Cortex of kidney (tissue), 1 donor: ENCODE results near the gene S100PBP.

Experiments used
- DNase-seq: peaks from one replicate; lab custom pipeline; 2025; lab: John Stamatoyannopoulos, UW

Gene S100PBP

DNA sequence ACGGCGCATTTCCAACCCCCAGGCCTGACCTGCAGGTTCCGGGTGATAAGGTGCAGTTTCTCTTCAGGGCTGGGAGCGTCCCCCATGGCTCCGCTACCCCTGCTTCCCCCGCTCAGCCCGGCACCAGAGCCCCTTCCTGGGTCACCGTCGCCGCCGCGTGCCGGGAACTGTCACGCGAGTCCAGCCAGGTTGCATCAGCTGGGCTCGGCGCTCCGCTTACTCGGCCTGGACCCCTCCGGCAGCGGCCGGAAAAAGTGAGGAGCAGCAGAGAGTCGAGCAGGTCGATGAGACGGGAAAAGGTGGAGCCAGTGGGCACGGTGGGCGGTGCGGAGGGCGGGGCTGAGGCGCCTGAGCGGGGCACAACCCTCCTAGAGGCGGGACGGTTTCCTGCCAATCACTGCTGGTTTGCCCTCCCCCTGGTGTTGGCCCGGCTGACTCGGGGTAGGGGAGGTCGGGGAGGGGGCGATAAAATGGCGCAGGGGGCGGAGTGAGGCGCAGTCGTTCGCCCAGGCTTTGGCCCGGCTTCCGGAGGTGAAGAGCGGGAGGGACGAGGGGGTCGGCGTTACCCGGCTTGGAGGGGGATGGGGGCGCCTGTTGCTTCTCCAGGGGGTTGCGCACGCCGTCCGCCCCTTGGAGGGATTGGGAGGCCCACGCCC lies at the start of gene S100PBP, which contains the start of gene YARS1:
Gene S100PBP, plus strand, starts transcription at position 495 of the 656 bp plus-strand sequence. CDS start 8,447 bp downstream, outside the sequence.
Gene YARS1, minus strand, starts transcription at position 200 of the 656 bp plus-strand sequence. Its CDS starts 114 bp downstream, at position 86.
- peak; percentile 88 for DNase-seq

DNA sequence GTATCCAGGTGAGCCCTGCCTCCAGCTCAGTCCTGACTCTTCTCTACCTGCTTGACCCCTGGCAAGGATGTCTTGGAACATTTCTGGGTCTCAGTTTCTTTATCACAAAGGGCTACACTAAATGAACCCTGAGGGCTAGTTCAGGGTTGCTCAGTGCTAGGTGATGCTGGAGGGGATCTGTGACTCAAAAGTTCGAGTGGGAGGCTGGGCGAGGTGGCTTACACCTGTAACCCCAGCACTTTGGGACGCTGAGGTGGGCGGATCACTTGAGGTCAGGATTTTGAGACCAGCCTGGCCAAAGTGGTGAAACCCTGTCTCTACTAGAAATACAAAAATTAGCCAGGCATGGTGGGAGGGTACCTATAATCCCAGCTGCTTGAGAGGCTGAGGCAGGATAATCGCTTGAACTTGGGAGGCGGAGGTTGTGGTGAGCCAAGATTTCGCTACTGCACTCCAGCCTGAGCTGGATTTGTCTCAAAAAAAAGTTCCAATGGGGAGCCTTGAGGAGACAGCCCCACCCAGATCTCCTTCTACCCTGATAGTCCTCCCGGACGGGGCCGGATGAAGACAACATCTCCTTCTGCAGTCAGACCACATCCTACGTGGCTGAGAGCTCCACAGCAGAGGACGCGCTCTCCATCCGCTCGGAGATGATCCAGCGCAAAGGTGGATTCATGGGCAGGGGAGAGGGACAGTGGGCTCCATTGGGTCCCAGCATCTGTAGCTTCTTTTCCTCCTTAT lies 49.2 kb upstream of the S100PBP start:
- DNase-seq, result no peak

GRCh38 chr1:32769524-32770220 lies 47.8 kb upstream of the S100PBP start:
- DNase-seq, result no peak

GRCh38 chr1:32770221-32770731 lies 47.2 kb upstream of the S100PBP start:
- DNase-seq, result no peak

GRCh38 chr1:32770741-32771548 lies 46.5 kb upstream of the S100PBP start:
- no peak for DNase-seq

DNA sequence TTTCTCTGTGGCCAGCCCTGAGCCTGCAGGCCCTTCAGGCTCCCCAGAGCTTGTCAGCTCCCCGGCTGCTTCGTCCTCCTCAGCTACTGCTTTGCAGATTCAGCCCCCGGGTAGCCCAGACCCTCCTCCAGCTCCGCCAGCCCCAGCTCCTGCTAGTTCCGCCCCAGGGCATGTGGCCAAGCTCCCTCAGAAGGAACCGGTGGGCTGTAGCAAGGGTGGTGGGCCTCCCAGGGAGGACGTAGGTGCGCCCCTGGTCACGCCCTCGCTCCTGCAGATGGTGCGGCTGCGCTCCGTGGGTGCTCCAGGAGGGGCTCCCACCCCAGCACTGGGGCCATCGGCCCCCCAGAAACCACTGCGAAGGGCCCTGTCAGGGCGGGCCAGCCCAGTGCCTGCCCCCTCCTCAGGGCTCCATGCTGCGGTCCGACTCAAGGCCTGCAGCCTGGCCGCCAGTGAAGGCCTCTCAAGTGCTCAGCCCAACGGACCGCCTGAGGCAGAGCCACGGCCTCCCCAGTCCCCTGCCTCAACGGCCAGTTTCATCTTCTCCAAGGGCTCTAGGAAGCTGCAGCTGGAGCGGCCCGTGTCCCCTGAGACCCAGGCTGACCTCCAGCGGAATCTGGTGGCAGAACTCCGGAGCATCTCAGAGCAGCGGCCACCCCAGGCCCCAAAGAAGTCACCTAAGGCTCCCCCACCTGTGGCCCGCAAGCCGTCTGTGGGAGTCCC lies 45.7 kb upstream of the S100PBP start:
- DNase-seq, result no peak

- no peak for DNase-seq
Observed at GRCh38 chr1:32772281-32773017, 45.0 kb upstream of the S100PBP start.

DNA sequence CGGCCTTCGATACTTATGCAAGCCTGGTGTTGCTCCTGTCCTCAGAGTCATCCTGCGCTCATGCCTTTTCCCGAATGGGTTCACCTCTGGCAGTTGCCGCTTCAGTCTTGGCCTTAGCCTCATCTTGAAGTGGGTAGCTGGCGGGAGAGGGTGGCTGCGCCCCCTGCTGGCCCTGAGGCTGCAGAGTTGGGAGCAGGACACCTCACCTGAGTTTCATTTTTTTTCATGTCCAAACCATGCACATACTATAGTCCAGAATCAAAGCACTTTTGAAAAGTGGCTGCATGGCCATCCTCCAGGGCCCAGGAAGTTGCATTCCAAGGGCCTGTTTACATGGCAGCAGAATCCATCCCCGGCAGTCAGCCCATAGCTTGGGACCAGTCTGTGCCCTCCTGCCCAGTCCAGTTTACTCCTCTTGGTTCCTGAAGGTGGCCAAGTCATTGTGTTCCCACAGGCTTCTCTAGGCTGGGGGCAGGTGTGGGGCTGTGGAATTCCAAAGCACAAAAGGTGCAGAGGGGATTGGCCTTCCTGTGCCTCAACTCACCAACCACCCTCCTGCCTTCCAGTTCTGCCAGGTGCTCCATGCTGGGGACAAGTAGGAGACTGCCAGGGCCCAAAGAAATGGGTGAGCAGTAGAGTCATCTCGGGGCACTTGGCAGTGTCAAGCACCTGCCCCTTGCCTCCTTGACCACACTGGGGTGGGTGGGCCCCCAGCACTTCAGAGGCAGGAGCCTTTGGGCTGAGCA lies 44.3 kb upstream of the S100PBP start:
- DNase-seq, result peak; percentile 24

GRCh38 chr1:32773764-32774463 lies 43.5 kb upstream of the S100PBP start:
- DNase-seq, result no peak

DNA sequence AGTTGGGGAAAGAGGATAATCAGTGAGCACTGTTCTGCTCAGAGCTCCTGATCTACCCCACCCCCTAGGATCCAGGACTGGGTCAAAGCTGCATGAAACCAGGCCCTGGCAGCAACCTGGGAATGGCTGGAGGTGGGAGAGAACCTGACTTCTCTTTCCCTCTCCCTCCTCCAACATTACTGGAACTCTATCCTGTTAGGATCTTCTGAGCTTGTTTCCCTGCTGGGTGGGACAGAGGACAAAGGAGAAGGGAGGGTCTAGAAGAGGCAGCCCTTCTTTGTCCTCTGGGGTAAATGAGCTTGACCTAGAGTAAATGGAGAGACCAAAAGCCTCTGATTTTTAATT lies 43.0 kb upstream of the S100PBP start:
- DNase-seq, result no peak

DNA sequence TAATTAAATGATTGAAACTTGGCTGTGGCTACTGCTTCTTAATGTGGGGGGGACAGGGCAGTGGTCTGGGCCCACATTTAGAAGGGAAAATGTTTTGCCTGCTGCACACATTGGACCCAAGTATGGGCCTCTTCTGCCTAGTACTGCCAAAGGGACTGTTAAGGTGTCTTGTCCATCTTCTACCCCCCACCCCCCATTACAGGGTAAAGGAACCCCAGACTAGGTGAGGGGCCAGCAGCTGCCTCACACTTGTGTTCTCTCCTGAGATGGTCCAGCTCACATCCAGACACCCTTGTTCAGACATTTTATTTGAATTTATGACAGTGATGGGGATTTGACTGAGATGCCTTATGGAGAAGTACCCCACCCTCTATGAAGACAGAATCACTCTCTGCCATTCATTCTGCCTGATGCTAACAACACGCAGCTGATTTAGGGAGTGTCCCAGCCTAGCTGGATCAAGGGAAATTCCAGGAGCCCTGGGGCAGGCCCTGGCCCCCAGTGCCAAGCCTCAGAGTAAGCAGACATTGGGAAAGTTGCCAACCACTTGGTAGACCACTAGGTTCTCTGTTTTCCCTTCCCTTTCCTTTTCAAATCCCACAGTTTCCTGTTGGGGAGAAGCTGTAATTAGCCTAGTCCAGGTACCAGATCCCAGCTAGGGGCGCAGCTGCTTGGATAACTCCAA lies 42.4 kb upstream of the S100PBP start:
- no peak for DNase-seq

GRCh38 chr1:32775640-32776337 lies 41.7 kb upstream of the S100PBP start:
- DNase-seq, result no peak

- no peak for DNase-seq
Observed at GRCh38 chr1:32779242-32779641, 38.2 kb upstream of the S100PBP start.

DNA sequence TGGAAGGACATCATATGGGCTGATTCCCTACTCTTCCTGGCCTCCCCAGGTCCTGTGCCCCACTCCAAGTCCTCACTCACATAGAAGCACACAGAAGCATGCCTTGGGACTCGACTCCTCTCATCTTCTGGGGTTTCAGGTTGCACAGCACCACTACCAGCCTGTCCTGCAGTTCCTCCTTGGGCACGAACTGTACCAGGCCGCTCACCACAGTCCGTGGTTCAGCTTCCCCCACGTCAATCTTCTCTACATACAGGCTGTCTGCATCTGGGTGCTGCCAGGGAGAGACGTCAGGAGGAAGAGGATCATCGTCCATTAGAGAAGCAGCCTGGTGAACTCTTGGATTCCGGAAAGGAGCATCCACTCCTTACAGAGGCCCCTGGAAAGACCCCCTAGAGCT lies 37.4 kb upstream of the S100PBP start:
- no peak for DNase-seq

GRCh38 chr1:32780628-32781234 lies 36.7 kb upstream of the S100PBP start:
- no peak for DNase-seq

DNA sequence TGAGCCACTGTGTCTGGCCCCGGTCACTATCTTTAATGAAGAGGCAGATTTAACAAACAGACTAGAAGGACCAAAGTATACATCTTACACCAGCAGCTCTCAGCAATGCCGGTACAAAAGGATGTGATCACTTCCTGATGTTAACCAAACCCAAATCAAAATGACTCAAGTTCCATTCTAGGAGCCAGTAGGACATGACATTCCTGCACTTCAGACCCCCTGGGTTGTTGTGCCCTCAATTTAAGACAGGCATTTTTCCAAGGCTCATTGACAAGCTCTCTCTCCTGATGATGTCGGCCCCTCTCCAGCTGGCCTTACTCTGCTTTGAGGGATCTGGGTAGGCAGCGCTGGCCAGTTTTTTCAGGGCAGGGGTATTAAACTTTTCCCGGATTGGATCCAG lies 35.4 kb upstream of the S100PBP start:
- DNase-seq, result no peak

DNA sequence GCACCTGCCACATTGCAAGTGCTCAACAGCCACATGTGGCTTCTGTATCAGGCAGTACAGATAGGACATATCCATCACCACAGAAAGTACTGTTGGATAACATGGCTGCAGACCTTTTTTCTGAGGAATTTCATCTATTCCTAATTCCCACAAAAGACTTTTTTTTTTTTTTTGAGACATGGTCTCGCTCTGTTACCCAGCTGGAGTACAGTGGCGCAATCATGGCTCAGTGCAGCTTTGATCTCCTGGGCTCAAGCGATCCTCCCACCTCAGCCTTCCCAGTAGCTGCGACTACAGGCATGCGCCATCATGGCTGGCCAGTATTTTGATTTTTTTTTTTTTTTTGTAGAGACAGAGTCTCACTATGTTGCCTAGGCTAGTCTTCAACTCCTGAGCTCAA lies 33.6 kb upstream of the S100PBP start:
- DNase-seq, result no peak
